MCF 10A (cell line): ENCODE results near the gene MMD. TPM values are rescaled to one million over a fixed set of nuclear protein-coding genes. Genes with fewer than 3 reads are reported as not detected.

ENCODE experiments used
- BruUV-seq: library from RNA; stranded (reverse); fragments of 400-500 nt; replicated peaks from 2 replicates; lab custom pipeline; 2021; lab: Mats Ljungman, UMichigan
- CTCF ChIA-PET: fragments of 300-600 bp; sonication (Branson Sonifier 250); formaldehyde crosslinking; extraction: SDS; loops from one replicate; lab custom pipeline; 2021; ENCODE audit warnings: antibody characterized with exemption, inconsistent platforms; lab: Yijun Ruan, JAX
- POLR2A ChIA-PET: fragments of 300-600, 350-650 bp; sonication (Branson Sonifier 250); formaldehyde crosslinking; extraction: SDS; loops from one replicate; lab custom pipeline; 2020; ENCODE audit warnings: antibody characterized with exemption, inconsistent platforms; lab: Yijun Ruan, JAX
- DNase-seq: peaks from one replicate; pipeline ENCODE4 v3.0.0-alpha.2; 2018; ENCODE audit not compliant: unreplicated experiment
- H3K27ac Mint-ChIP-seq: one replicate; pipeline ENCODE4 v1.8.0; 2022; ENCODE audit warnings: mild to moderate bottlenecking, low read depth, mixed read lengths; ENCODE audit not compliant: unreplicated experiment
- H3K27me3 Mint-ChIP-seq: one replicate; pipeline ENCODE4 v1.8.0; 2022; ENCODE audit warnings: mixed read lengths; ENCODE audit not compliant: insufficient read depth, unreplicated experiment
- H3K36me3 Mint-ChIP-seq: one replicate; pipeline ENCODE4 v1.8.0; 2022; ENCODE audit warnings: mild to moderate bottlenecking, moderate library complexity, mixed read lengths; ENCODE audit not compliant: insufficient read depth, unreplicated experiment
- H3K4me1 Mint-ChIP-seq: one replicate; pipeline ENCODE4 v1.8.0; 2022; ENCODE audit warnings: mixed read lengths; ENCODE audit not compliant: insufficient read depth, unreplicated experiment
- H3K4me3 Mint-ChIP-seq: one replicate; pipeline ENCODE4 v1.8.0; 2022; ENCODE audit warnings: mild to moderate bottlenecking, moderate library complexity, mixed read lengths; ENCODE audit not compliant: unreplicated experiment
- H3K9me3 Mint-ChIP-seq: one replicate; pipeline ENCODE4 v1.8.0; 2022; ENCODE audit warnings: mixed read lengths; ENCODE audit not compliant: unreplicated experiment
- CTCF ChIP-seq: fragments of 200-600 bp; IDR thresholded peaks from one replicate; pipeline ENCODE4 v1.8.0; 2022; ENCODE audit warnings: antibody characterized with exemption, mild to moderate bottlenecking; ENCODE audit not compliant: unreplicated experiment
- intact Hi-C: fragments of 100-400 bp; cut with micrococcal nuclease; formaldehyde crosslinking; loops from 2 replicates; pipeline ENCODE4 v1.14.1; 2022
- total RNA-seq: library from RNA; stranded (reverse); gene quantifications from 2 replicates; pipeline ENCODE4 v1.2.3, GENCODE V29; 2022

Gene MMD
- total RNA-seq, 1 experiment from 2014 or later: 5.9 TPM

GRCh38 chr17:55363033-55363432, 58.6 kb downstream of the MMD start:
- CTCF ChIA-PET: interaction anchor here (1.5 to 8.2 kb wide), 2 partner anchors 16 to 151 kb away, joined by 7 to 77 read pairs; no protein-coding TSS in a partner anchor

DNA sequence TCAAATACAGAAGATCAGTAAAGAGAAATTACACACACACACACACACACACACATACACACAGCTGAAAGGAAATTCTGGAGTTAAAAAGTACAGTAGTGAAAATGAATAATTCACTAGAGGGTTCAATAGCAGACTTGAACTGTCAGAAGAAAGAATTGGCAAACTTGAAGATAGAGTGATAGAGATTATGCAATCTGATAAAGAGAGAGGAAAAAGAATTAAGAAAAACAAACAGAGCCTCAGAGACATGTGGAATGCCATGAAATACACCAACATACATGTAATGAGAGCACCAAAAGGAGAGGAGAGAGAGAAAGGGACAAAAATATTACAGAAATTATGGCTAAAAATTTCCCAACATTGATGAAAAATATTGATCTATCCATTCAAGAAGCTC, 60.7 kb downstream of the MMD start:
- Mint-ChIP-seq H3K36me3 (peaks cover 7% of the 10 kb centered on the region), H3K27me3 (no peaks in the 10 kb centered on the region), H3K27ac (no peak overlapping the region), H3K9me3 (peaks cover 10% of the 10 kb centered on the region), H3K4me3 (no peak overlapping the region), H3K4me1 (no peaks in the 10 kb centered on the region)
- ChIA-PET CTCF (interaction anchor here (1.0 to 8.2 kb wide), 3 partner anchors 14 to 368 kb away, joined by 3 to 77 read pairs (median 3); no protein-coding TSS in a partner anchor), POLR2A (interaction anchor here (0.8 kb wide), 1 partner anchor 9 kb away, joined by 3 read pairs; no protein-coding TSS in a partner anchor)
- no peak for TF ChIP-seq CTCF
- intact Hi-C loops: no loop called here
- no peak for DNase-seq
- BruUV-seq: no TSS peak

More at GRCh38 chr17:55363033-55363432, 58.6 kb downstream of the MMD start:
- Mint-ChIP-seq H3K4me3 (no peak overlapping the region), H3K36me3 (peaks cover 7% of the 10 kb centered on the region), H3K4me1 (no peaks in the 10 kb centered on the region), H3K9me3 (peaks cover 10% of the 10 kb centered on the region), H3K27ac (no peak overlapping the region), H3K27me3 (no peaks in the 10 kb centered on the region)
- no peak for TF ChIP-seq CTCF
- BruUV-seq: no TSS peak
- no peak for DNase-seq
- intact Hi-C loops: no loop called here
- POLR2A ChIA-PET: no interaction called here

- peak; percentile 75 for TF ChIP-seq CTCF
- peak; percentile 81 for DNase-seq
- CTCF ChIA-PET: interaction anchor here (0.5 to 8.2 kb wide), 63 partner anchors 9 to 583 kb away, joined by 3 to 92 read pairs (median 4); partner anchors contain the start of gene SMIM36
- Mint-ChIP-seq H3K27ac (no peak overlapping the region), H3K9me3 (peaks cover 10% of the 10 kb centered on the region), H3K4me3 (no peak overlapping the region), H3K4me1 (no peaks in the 10 kb centered on the region), H3K36me3 (no peaks in the 10 kb centered on the region), H3K27me3 (no peaks in the 10 kb centered on the region)
- intact Hi-C loops: loop anchor here (1.0 to 5.0 kb wide), 2 partner anchors 141 to 158 kb away; no protein-coding TSS in a partner anchor
- BruUV-seq: no TSS peak
- POLR2A ChIA-PET: interaction anchor here (0.6 to 0.8 kb wide), 2 partner anchors 54 to 390 kb away, joined by 3 to 4 read pairs; no protein-coding TSS in a partner anchor
Measured at GRCh38 chr17:55356434-55357328, 65.0 kb downstream of the MMD start.

- Mint-ChIP-seq H3K4me3 (no peak overlapping the region), H3K4me1 (no peaks in the 10 kb centered on the region), H3K36me3 (no peaks in the 10 kb centered on the region), H3K27me3 (no peaks in the 10 kb centered on the region), H3K27ac (no peak overlapping the region), H3K9me3 (no peaks in the 10 kb centered on the region)
- TF ChIP-seq CTCF: no peak
- no peak for DNase-seq
- intact Hi-C loops: loop anchor here (5.0 kb wide), 1 partner anchor 142 kb away; no protein-coding TSS in a partner anchor
- no TSS peak for BruUV-seq
- ChIA-PET POLR2A (interaction anchor here (1.1 kb wide), 1 partner anchor 158 kb away, joined by 4 read pairs; no protein-coding TSS in a partner anchor), CTCF (interaction anchor here (0.5 to 8.2 kb wide), 19 partner anchors 8 to 928 kb away, joined by 3 to 92 read pairs (median 4); no protein-coding TSS in a partner anchor)
Measured at GRCh38 chr17:55354941-55355340, 66.7 kb downstream of the MMD start.
